SK-N-SH treated with all-trans-retinoic acid at 6 μM for 48 hours (cell line): ENCODE data around the gene HIPK3.

Experiments
- ATAC-seq: fragments of 200-7000 bp; cut with Tn5 transposase; 3 replicates; pipeline ENCODE4 v1.9.1; 2020; ENCODE audit warnings: mild to moderate bottlenecking, moderate library complexity
- ARNTL ChIP-seq: fragments of 450-650 bp; formaldehyde crosslinking; IDR thresholded peaks from 2 replicates; pipeline ENCODE4 v1.5.0; 2020; ENCODE audit warnings: low read depth, mild to moderate bottlenecking, moderate library complexity, borderline replicate concordance
- BACH2 ChIP-seq: fragments of 250-450 bp; sonication (Bioruptor Pico); IDR thresholded peaks from 2 replicates; pipeline ENCODE4 v1.9.0; 2021; ENCODE audit warnings: mild to moderate bottlenecking, borderline replicate concordance
- CREB5 ChIP-seq: fragments of 250-450 bp; sonication (Bioruptor Pico); IDR thresholded peaks from 2 replicates; pipeline ENCODE4 v1.5.1; 2020; ENCODE audit warnings: low read depth, mild to moderate bottlenecking, moderate library complexity
- ESRRG ChIP-seq: fragments of 250-450 bp; sonication (Bioruptor Pico); IDR thresholded peaks from 2 replicates; pipeline ENCODE4 v1.6.1; 2021; ENCODE audit warnings: mild to moderate bottlenecking
- ISL1 ChIP-seq: fragments of 250-450 bp; sonication (Bioruptor Pico); IDR thresholded peaks from 2 replicates; pipeline ENCODE4 v2.1.2; 2022; ENCODE audit warnings: mild to moderate bottlenecking, moderate library complexity
- OSR1 ChIP-seq: fragments of 250-450 bp; sonication (Bioruptor Pico); IDR thresholded peaks from 2 replicates; pipeline ENCODE4 v1.8.0; 2022; ENCODE audit warnings: moderate library complexity, mild to moderate bottlenecking, inconsistent platforms
- POU6F1 ChIP-seq: fragments of 250-450 bp; sonication (Bioruptor Pico); IDR thresholded peaks from 2 replicates; pipeline ENCODE4 v1.8.0; 2021; ENCODE audit warnings: low read depth, mild to moderate bottlenecking, moderate library complexity, borderline replicate concordance
- PPARA ChIP-seq: fragments of 250-450 bp; sonication (Bioruptor Pico); IDR thresholded peaks from 2 replicates; pipeline ENCODE4 v1.5.0; 2020; ENCODE audit warnings: mild to moderate bottlenecking, borderline replicate concordance
- SNAI2 ChIP-seq: fragments of 250-450 bp; sonication (Bioruptor Pico); IDR thresholded peaks from 2 replicates; pipeline ENCODE4 v1.5.0; 2020; ENCODE audit warnings: mild to moderate bottlenecking, moderate library complexity
- TCF4 ChIP-seq: fragments of 250-450 bp; sonication (Bioruptor Pico); IDR thresholded peaks from 2 replicates; pipeline ENCODE4 v1.8.0; 2021; ENCODE audit warnings: mild to moderate bottlenecking, moderate library complexity, borderline replicate concordance
- TOX ChIP-seq: fragments of 250-450 bp; sonication (Bioruptor Pico); IDR thresholded peaks from 2 replicates; pipeline ENCODE4 v1.8.0; 2021; ENCODE audit warnings: mild to moderate bottlenecking, moderate library complexity, borderline replicate concordance
- TSHZ2 ChIP-seq: fragments of 250-450 bp; sonication (Bioruptor Pico); IDR thresholded peaks from 2 replicates; pipeline ENCODE4 v1.5.0; 2020; ENCODE audit warnings: mild to moderate bottlenecking, moderate library complexity
- ZC3H10 ChIP-seq: fragments of 250-450 bp; sonication (Bioruptor Pico); IDR thresholded peaks from 2 replicates; pipeline ENCODE4 v1.5.1; 2021; ENCODE audit warnings: mild to moderate bottlenecking, moderate library complexity
- ZFP3 ChIP-seq: fragments of 250-450 bp; sonication (Bioruptor Pico); IDR thresholded peaks from 2 replicates; pipeline ENCODE4 v1.5.0; 2020; ENCODE audit warnings: mild to moderate bottlenecking, moderate library complexity
- ZFP30 ChIP-seq: fragments of 450-650 bp; formaldehyde crosslinking; IDR thresholded peaks from 2 replicates; pipeline ENCODE4 v1.5.0; 2022; ENCODE audit warnings: mild to moderate bottlenecking, moderate library complexity
- ZNF565 ChIP-seq: fragments of 450-650 bp; formaldehyde crosslinking; conservative IDR thresholded peaks from 2 replicates; pipeline ENCODE4 v1.5.0; 2020; ENCODE audit warnings: low read depth, mild to moderate bottlenecking, moderate library complexity
- ZNF70 ChIP-seq: fragments of 450-650 bp; formaldehyde crosslinking; IDR thresholded peaks from 2 replicates; pipeline ENCODE4 v1.5.0; 2020; ENCODE audit warnings: mild to moderate bottlenecking, moderate library complexity
- ZNF8 ChIP-seq: fragments of 450-650 bp; formaldehyde crosslinking; IDR thresholded peaks from 2 replicates; pipeline ENCODE4 v1.5.0; 2020; ENCODE audit warnings: mild to moderate bottlenecking, moderate library complexity
- TF ChIP-seq, protein P1 (sequence below): fragments of 250-450 bp; sonication (Bioruptor Pico); IDR thresholded peaks from 2 replicates; pipeline ENCODE4 v1.5.1; 2021; ENCODE audit warnings: mild to moderate bottlenecking, moderate library complexity
- TF ChIP-seq, protein P2 (sequence below): fragments of 250-450 bp; sonication (Bioruptor Pico); IDR thresholded peaks from 2 replicates; pipeline ENCODE4 v1.8.0; 2020; ENCODE audit warnings: mild to moderate bottlenecking, moderate library complexity, borderline replicate concordance

HIPK3 gene

GRCh38 chr11:33307984-33308383 lies 50.8 kb downstream of the HIPK3 start (continued):
- TF ChIP-seq POU6F1 (CRISPR knock-in tag) (no peak), ZFP30 (no peak), ISL1 (CRISPR knock-in tag) (peak; percentile 40), OSR1 (CRISPR knock-in tag) (no peak), ESRRG (CRISPR knock-in tag) (no peak), ZNF8 (no peak), ZNF70 (CRISPR knock-in tag) (no peak), TSHZ2 (CRISPR knock-in tag) (peak; percentile 58; the same call in 1 of the 2 replicates), TOX (CRISPR knock-in tag) (no peak)

GRCh38 chr11:33309118-33309517 lies 51.9 kb downstream of the HIPK3 start:
- TF ChIP-seq ZFP30: no peak
- TF ChIP-seq, protein P1, sequence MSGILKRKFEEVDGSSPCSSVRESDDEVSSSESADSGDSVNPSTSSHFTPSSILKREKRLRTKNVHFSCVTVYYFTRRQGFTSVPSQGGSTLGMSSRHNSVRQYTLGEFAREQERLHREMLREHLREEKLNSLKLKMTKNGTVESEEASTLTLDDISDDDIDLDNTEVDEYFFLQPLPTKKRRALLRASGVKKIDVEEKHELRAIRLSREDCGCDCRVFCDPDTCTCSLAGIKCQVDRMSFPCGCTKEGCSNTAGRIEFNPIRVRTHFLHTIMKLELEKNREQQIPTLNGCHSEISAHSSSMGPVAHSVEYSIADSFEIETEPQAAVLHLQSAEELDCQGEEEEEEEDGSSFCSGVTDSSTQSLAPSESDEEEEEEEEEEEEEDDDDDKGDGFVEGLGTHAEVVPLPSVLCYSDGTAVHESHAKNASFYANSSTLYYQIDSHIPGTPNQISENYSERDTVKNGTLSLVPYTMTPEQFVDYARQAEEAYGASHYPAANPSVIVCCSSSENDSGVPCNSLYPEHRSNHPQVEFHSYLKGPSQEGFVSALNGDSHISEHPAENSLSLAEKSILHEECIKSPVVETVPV: no peak
- TF ChIP-seq PPARA: no peak
- TF ChIP-seq TCF4 (CRISPR knock-in tag): no peak
- no peak for TF ChIP-seq BACH2
- no peak for TF ChIP-seq ZC3H10
- TF ChIP-seq ISL1 (CRISPR knock-in tag): no peak
- no peak for TF ChIP-seq SNAI2 (CRISPR knock-in tag)
- TF ChIP-seq, protein P2, sequence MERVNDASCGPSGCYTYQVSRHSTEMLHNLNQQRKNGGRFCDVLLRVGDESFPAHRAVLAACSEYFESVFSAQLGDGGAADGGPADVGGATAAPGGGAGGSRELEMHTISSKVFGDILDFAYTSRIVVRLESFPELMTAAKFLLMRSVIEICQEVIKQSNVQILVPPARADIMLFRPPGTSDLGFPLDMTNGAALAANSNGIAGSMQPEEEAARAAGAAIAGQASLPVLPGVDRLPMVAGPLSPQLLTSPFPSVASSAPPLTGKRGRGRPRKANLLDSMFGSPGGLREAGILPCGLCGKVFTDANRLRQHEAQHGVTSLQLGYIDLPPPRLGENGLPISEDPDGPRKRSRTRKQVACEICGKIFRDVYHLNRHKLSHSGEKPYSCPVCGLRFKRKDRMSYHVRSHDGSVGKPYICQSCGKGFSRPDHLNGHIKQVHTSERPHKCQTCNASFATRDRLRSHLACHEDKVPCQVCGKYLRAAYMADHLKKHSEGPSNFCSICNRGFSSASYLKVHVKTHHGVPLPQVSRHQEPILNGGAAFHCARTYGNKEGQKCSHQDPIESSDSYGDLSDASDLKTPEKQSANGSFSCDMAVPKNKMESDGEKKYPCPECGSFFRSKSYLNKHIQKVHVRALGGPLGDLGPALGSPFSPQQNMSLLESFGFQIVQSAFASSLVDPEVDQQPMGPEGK (CRISPR knock-in tag): no peak
- TF ChIP-seq TOX (CRISPR knock-in tag): no peak
- no peak for TF ChIP-seq ZNF565
- no peak for TF ChIP-seq POU6F1 (CRISPR knock-in tag)
- no peak for TF ChIP-seq ESRRG (CRISPR knock-in tag)
- no peak for TF ChIP-seq ARNTL (CRISPR knock-in tag)
- TF ChIP-seq CREB5 (CRISPR knock-in tag): no peak
- no peak for TF ChIP-seq ZNF70 (CRISPR knock-in tag)
- TF ChIP-seq ZNF8: no peak
- TF ChIP-seq TSHZ2 (CRISPR knock-in tag): no peak
- no peak for TF ChIP-seq ZFP3
- no peak for TF ChIP-seq OSR1 (CRISPR knock-in tag)
- TF ChIP-seq, all 23 proteins: peak for 0
- no peak for ATAC-seq
